Measurements from ENCODE around the gene MTTP. TPM values are rescaled to one million over a fixed set of nuclear protein-coding genes. Genes with fewer than 3 reads are reported as not detected.

MTTP gene
- total and polyA plus RNA-seq, 10 donors: 0.07 to 0.97 (median 0.12) TPM; not detected in 3

GRCh38 chr4:99642725-99643489 is 68.3 kb downstream of the MTTP start:
- intact Hi-C loops (cut with DNase I; ENCODE audit: low total_unique reads): no loop called here

GRCh38 chr4:99644453-99644852 is 69.8 kb downstream of the MTTP start:
- peaks cover 0 to 14% (median 0%) of the 10 kb centered on the region in 6 donors for H3K4me1 ChIP-seq
- TF ChIP-seq POLR2A (IDR thresholded peaks at IDR 0.05) (no peak), POLR2AphosphoS5 (IDR thresholded peaks at IDR 0.05) (no peak)
- TF ChIP-seq, protein P1, sequence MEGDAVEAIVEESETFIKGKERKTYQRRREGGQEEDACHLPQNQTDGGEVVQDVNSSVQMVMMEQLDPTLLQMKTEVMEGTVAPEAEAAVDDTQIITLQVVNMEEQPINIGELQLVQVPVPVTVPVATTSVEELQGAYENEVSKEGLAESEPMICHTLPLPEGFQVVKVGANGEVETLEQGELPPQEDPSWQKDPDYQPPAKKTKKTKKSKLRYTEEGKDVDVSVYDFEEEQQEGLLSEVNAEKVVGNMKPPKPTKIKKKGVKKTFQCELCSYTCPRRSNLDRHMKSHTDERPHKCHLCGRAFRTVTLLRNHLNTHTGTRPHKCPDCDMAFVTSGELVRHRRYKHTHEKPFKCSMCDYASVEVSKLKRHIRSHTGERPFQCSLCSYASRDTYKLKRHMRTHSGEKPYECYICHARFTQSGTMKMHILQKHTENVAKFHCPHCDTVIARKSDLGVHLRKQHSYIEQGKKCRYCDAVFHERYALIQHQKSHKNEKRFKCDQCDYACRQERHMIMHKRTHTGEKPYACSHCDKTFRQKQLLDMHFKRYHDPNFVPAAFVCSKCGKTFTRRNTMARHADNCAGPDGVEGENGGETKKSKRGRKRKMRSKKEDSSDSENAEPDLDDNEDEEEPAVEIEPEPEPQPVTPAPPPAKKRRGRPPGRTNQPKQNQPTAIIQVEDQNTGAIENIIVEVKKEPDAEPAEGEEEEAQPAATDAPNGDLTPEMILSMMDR (IDR thresholded peaks at IDR 0.05 in 8 of 11, conservative IDR thresholded peaks at IDR 0.05 in 3 of 11): no peak
- no peak overlapping the region for H3K27ac ChIP-seq
- H3K9me3 ChIP-seq: no peaks in the 10 kb centered on the region
- no peaks in the 10 kb centered on the region for H3K27me3 ChIP-seq (replicated peaks in 1 of 7)
- intact Hi-C loops (cut with DNase I; ENCODE audit: low total_unique reads): no loop called here
- no peak for DNase-seq
- H3K4me3 ChIP-seq: no peak overlapping the region
- no peaks in the 10 kb centered on the region for H3K36me3 ChIP-seq
- 67 to 82% (median 72%) methylated on average over 5 of the region's 5 CpGs for WGBS, 5 donors

More at GRCh38 chr4:99642725-99643489, 68.3 kb downstream of the MTTP start:
- Histone ChIP-seq H3K27ac (no peak overlapping the region), H3K4me1 (peaks cover 0 to 14% (median 0%) of the 10 kb centered on the region in 6 donors), H3K27me3 (replicated peaks in 1 of 7) (no peaks in the 10 kb centered on the region), H3K36me3 (no peaks in the 10 kb centered on the region), H3K9me3 (no peaks in the 10 kb centered on the region), H3K4me3 (no peak overlapping the region)
- DNase-seq: peak; percentile 79
- 57 to 86% (median 70%) methylated on average over 7 of the region's 7 CpGs for whole genome bisulfite sequencing, 5 donors
- TF ChIP-seq, protein P1 (IDR thresholded peaks at IDR 0.05 in 8 of 11, conservative IDR thresholded peaks at IDR 0.05 in 3 of 11): no peak
- peak in 2 of 3 donors; percentile 21 to 44 for TF ChIP-seq POLR2AphosphoS5 (IDR thresholded peaks at IDR 0.05)

GRCh38 chr4:99645036-99645435 is 70.4 kb downstream of the MTTP start:
- Histone ChIP-seq H3K4me3 (no peak overlapping the region), H3K36me3 (no peaks in the 10 kb centered on the region), H3K9me3 (peaks cover 0 to 4% (median 0%) of the 10 kb centered on the region in 8 donors), H3K4me1 (peaks cover 0 to 14% (median 0%) of the 10 kb centered on the region in 6 donors), H3K27me3 (replicated peaks in 1 of 7) (no peaks in the 10 kb centered on the region), H3K27ac (no peak overlapping the region)
- intact Hi-C loops (cut with DNase I; ENCODE audit: low total_unique reads): no loop called here
- WGBS, 5 donors: 69 to 77% (median 73%) methylated on average over 1 of the region's 1 CpG
- TF ChIP-seq POLR2A (IDR thresholded peaks at IDR 0.05): no peak
- TF ChIP-seq POLR2AphosphoS5 (IDR thresholded peaks at IDR 0.05): no peak
- TF ChIP-seq, protein P1 (IDR thresholded peaks at IDR 0.05 in 8 of 11, conservative IDR thresholded peaks at IDR 0.05 in 3 of 11): no peak
- no peak for DNase-seq

GRCh38 chr4:99645638-99646037 is 71.0 kb downstream of the MTTP start:
- intact Hi-C loops (cut with DNase I; ENCODE audit: low total_unique reads): no loop called here
- Histone ChIP-seq H3K4me1 (peaks cover 0 to 14% (median 0%) of the 10 kb centered on the region in 6 donors), H3K4me3 (no peak overlapping the region), H3K9me3 (peaks cover 0 to 10% (median 0%) of the 10 kb centered on the region in 8 donors), H3K27me3 (replicated peaks in 1 of 7) (no peaks in the 10 kb centered on the region), H3K27ac (no peak overlapping the region), H3K36me3 (no peaks in the 10 kb centered on the region)
- DNase-seq: no peak
- TF ChIP-seq POLR2AphosphoS5 (IDR thresholded peaks at IDR 0.05) (no peak), POLR2A (IDR thresholded peaks at IDR 0.05) (no peak)
- TF ChIP-seq, protein P1 (IDR thresholded peaks at IDR 0.05 in 8 of 11, conservative IDR thresholded peaks at IDR 0.05 in 3 of 11): no peak

All from spleen (tissue), 11 donors.